NCI-H2227 treated with DMSO at 0.1 percent for 48 hours (cell line): ENCODE results near the gene ACP3.
"Not testable (repeated sequence)": the region's sequence is repeated elsewhere in the genome, so short reads cannot be mapped to it uniquely, and the experiment has no call there.

Experiments
- DNase-seq: peaks from one replicate; lab custom pipeline; 2025; lab: John Stamatoyannopoulos, UW

The ACP3 gene

GRCh38 chr3:132317229-132317948, at the start of gene ACP3:
Gene ACP3 (plus strand): TSS chr3:132317407. CDS start chr3:132317457, 50 bp downstream.
- DNase-seq, result no peak

- no peak for DNase-seq
Observed at GRCh38 chr3:132268956-132269355, 48.3 kb upstream of the ACP3 start.

- DNase-seq, result no peak
Observed at GRCh38 chr3:132273036-132273435, 44.2 kb upstream of the ACP3 start.

GRCh38 chr3:132276228-132276906, 40.8 kb upstream of the ACP3 start:
- DNase-seq, result no peak

GRCh38 chr3:132279030-132279429, 38.2 kb upstream of the ACP3 start:
- DNase-seq, result no peak

GRCh38 chr3:132283440-132283839, 33.8 kb upstream of the ACP3 start:
- DNase-seq, result no peak

- DNase-seq, result no peak
Observed at GRCh38 chr3:132283916-132284405, 33.2 kb upstream of the ACP3 start.

- DNase-seq, result no peak
Observed at GRCh38 chr3:132284781-132285619, 32.2 kb upstream of the ACP3 start.

- no peak for DNase-seq
Observed at GRCh38 chr3:132285620-132285945, 31.6 kb upstream of the ACP3 start.

- no peak for DNase-seq
Observed at GRCh38 chr3:132286035-132286434, 31.2 kb upstream of the ACP3 start.

- no peak for DNase-seq
Observed at GRCh38 chr3:132288357-132288756, 28.9 kb upstream of the ACP3 start.

- DNase-seq, result no peak
Observed at GRCh38 chr3:132289316-132289715, 27.9 kb upstream of the ACP3 start.

- DNase-seq, result no peak
Observed at GRCh38 chr3:132290833-132291232, 26.4 kb upstream of the ACP3 start.

- DNase-seq, result no peak
Observed at GRCh38 chr3:132292042-132292441, 25.2 kb upstream of the ACP3 start.

GRCh38 chr3:132293251-132293650, 24.0 kb upstream of the ACP3 start:
- no peak for DNase-seq

GRCh38 chr3:132294906-132295305, 22.3 kb upstream of the ACP3 start:
- no peak for DNase-seq

- DNase-seq, result not testable (repeated sequence)
Observed at GRCh38 chr3:132303336-132304201, 13.6 kb upstream of the ACP3 start.

- not testable (repeated sequence) for DNase-seq
Observed at GRCh38 chr3:132304351-132304750, 12.9 kb upstream of the ACP3 start.

- DNase-seq, result not testable (repeated sequence)
Observed at GRCh38 chr3:132310057-132310456, 7.2 kb upstream of the ACP3 start.

GRCh38 chr3:132311316-132311715, 5.9 kb upstream of the ACP3 start:
- DNase-seq, result no peak

- no peak for DNase-seq
Observed at GRCh38 chr3:132311841-132312240, 5.4 kb upstream of the ACP3 start.

GRCh38 chr3:132315851-132316250, 1.4 kb upstream of the ACP3 start:
- no peak for DNase-seq
